DOHH2 (cell line): ENCODE results near the gene LMO7.

Source experiments
- H3F3A ChIP-seq: fragments of 200-600 bp; sonication (generic), shearing (Covaris generic); 2 replicates; pipeline ENCODE4 v1.6.0; 2016; ENCODE audit warnings: antibody characterized with exemption, mild to moderate bottlenecking; ENCODE audit not compliant: control insufficient read depth, insufficient read depth
- H3K27ac ChIP-seq: fragments of 200-600 bp; sonication (generic); 2 replicates; pipeline ENCODE4 v1.5.1; 2014; ENCODE audit warnings: low read depth, mild to moderate bottlenecking, low read length, moderate library complexity
- H3K27me3 ChIP-seq: fragments of 200-600 bp; sonication (generic); 2 replicates; pipeline ENCODE4 v1.6.1; 2014; ENCODE audit warnings: mild to moderate bottlenecking, low read length, mixed read lengths; ENCODE audit not compliant: control insufficient read depth
- H3K36me3 ChIP-seq: fragments of 200-600 bp; sonication (generic); 2 replicates; pipeline ENCODE4 v1.6.1; 2014; ENCODE audit warnings: mild to moderate bottlenecking, low read length, moderate library complexity, mixed read lengths; ENCODE audit not compliant: control insufficient read depth
- H3K4me1 ChIP-seq: fragments of 200-600 bp; sonication (generic); 2 replicates; pipeline ENCODE4 v1.6.1; 2014; ENCODE audit warnings: mild to moderate bottlenecking, low read length, mixed read lengths; ENCODE audit not compliant: control insufficient read depth
- H3K4me2 ChIP-seq: fragments of 200-600 bp; sonication (generic); 2 replicates; pipeline ENCODE4 v1.6.0; 2014; ENCODE audit warnings: mild to moderate bottlenecking, low read length, moderate library complexity
- H3K4me3 ChIP-seq: fragments of 200-600 bp; sonication (generic); 2 replicates; pipeline ENCODE4 v1.5.1; 2014; ENCODE audit warnings: mild to moderate bottlenecking, low read length, mixed read lengths
- H3K79me2 ChIP-seq: fragments of 200-600 bp; sonication (generic); 2 replicates; pipeline ENCODE4 v1.6.1; 2014; ENCODE audit warnings: mild to moderate bottlenecking, low read length, mixed read lengths; ENCODE audit not compliant: control insufficient read depth
- H3K9me2 ChIP-seq: fragments of 200-600 bp; sonication (generic); replicated peaks from 2 replicates; pipeline ENCODE4 v1.6.1; 2014; ENCODE audit warnings: mild to moderate bottlenecking, low read length, mixed read lengths; ENCODE audit not compliant: control insufficient read depth
- H3K9me3 ChIP-seq: fragments of 200-600 bp; sonication (generic); 2 replicates; pipeline ENCODE4 v1.6.1; 2014; ENCODE audit warnings: antibody characterized with exemption, low read length, mixed read lengths; ENCODE audit not compliant: control insufficient read depth, insufficient read depth
- H4K20me1 ChIP-seq: fragments of 200-600 bp; sonication (generic); 2 replicates; pipeline ENCODE4 v1.6.0; 2014; ENCODE audit warnings: low read depth, mild to moderate bottlenecking, antibody characterized with exemption, low read length, moderate library complexity; ENCODE audit not compliant: control insufficient read depth, insufficient read depth
- EZH2phosphoT487 ChIP-seq: fragments of 200-600 bp; sonication (generic); IDR thresholded peaks from 2 replicates; pipeline ENCODE4 v1.6.1; 2017; ENCODE audit warnings: borderline replicate concordance, mild to moderate bottlenecking, antibody characterized with exemption, low read length, moderate library complexity, mixed read lengths
- TF ChIP-seq, protein P1 (sequence below): fragments of 200-600 bp; sonication (generic); IDR thresholded peaks from one replicate; pipeline ENCODE4 v1.5.1; 2014; ENCODE audit warnings: antibody characterized with exemption, mild to moderate bottlenecking, low read depth, low read length; ENCODE audit not compliant: poor library complexity, severe bottlenecking

The LMO7 gene

DNA sequence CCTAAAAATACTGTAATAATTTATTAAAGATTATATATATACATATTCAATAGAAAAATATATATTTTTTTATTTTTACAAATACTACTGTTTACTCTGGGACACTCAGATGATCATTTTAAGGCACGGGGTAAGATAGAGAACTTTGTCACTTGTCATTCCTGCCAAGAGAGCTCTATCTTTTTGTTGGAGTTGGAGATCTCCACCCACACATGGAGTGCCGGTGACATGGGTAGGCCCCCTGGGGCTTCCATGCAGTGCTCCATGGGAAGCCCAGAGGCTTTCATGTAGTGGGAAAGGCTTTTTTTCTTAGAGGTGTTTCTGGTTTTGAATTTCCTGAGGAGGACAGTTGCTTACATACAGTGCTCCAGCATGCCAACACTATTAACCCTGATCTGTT is 81.4 kb downstream of the LMO7 start:
- Histone ChIP-seq H3K27ac (no peak overlapping the region), H3K27me3 (no peaks in the 10 kb centered on the region), H3K9me3 (no peaks in the 10 kb centered on the region), H3K36me3 (no peaks in the 10 kb centered on the region), H3K4me1 (no peaks in the 10 kb centered on the region), H3K4me3 (no peak overlapping the region), H3K79me2 (no peaks in the 10 kb centered on the region), H3F3A (no peaks in the 10 kb centered on the region), H3K9me2 (no peaks in the 10 kb centered on the region), H3K4me2 (no peak overlapping the region), H4K20me1 (no peaks in the 10 kb centered on the region)
- TF ChIP-seq, protein P1, sequence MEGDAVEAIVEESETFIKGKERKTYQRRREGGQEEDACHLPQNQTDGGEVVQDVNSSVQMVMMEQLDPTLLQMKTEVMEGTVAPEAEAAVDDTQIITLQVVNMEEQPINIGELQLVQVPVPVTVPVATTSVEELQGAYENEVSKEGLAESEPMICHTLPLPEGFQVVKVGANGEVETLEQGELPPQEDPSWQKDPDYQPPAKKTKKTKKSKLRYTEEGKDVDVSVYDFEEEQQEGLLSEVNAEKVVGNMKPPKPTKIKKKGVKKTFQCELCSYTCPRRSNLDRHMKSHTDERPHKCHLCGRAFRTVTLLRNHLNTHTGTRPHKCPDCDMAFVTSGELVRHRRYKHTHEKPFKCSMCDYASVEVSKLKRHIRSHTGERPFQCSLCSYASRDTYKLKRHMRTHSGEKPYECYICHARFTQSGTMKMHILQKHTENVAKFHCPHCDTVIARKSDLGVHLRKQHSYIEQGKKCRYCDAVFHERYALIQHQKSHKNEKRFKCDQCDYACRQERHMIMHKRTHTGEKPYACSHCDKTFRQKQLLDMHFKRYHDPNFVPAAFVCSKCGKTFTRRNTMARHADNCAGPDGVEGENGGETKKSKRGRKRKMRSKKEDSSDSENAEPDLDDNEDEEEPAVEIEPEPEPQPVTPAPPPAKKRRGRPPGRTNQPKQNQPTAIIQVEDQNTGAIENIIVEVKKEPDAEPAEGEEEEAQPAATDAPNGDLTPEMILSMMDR = no peak
- no peak for TF ChIP-seq EZH2phosphoT487

DNA sequence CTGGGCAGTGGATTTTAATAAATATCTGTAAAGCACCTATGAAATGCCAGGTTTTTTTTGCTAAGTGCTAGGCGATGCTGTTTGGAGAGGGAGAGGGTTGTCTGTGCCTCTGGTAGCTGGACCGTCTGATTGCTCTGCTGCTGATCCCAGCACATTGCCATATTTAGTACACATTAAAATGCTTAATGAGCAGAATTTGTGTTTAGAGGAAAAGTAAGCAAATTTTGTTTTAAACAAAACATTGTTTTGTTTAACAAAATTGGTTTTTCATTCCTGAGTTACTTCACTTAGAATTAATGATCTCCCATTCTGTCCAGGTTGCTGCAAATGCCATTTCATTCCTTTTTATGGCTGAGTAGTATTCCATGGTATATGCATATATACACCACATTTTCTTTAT is 85.2 kb downstream of the LMO7 start:
- no peaks in the 10 kb centered on the region for H3K27me3 ChIP-seq
- H3K9me2 ChIP-seq = no peaks in the 10 kb centered on the region
- H3K4me2 ChIP-seq = no peak overlapping the region
- no peaks in the 10 kb centered on the region for H3F3A ChIP-seq
- TF ChIP-seq EZH2phosphoT487 = no peak
- TF ChIP-seq, protein P1 = no peak
- H3K79me2 ChIP-seq = no peaks in the 10 kb centered on the region
- no peaks in the 10 kb centered on the region for H3K9me3 ChIP-seq
- H3K36me3 ChIP-seq = no peaks in the 10 kb centered on the region
- no peaks in the 10 kb centered on the region for H4K20me1 ChIP-seq
- H3K4me3 ChIP-seq = no peak overlapping the region
- no peaks in the 10 kb centered on the region for H3K4me1 ChIP-seq
- H3K27ac ChIP-seq = no peak overlapping the region

DNA sequence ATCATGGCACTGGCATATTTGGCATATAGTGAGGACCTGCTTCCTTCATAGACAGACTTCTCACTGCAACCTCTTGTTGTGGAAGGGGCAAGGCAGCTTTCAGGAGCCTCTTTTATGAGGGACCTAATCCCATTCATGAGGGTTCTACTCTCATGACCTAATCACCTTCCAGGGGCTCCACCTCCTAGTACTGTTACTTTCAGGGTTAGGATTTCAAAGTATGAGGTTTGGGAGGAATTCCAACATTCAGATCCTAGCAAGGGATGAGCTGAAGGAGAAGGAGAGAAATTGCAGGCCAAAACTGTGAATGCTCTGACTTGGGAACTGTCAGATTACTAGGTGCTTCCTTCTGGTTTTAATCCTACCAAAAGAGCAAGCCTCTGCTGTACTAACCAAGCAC is 87.8 kb downstream of the LMO7 start:
- Histone ChIP-seq H3K9me2 (no peaks in the 10 kb centered on the region), H4K20me1 (no peaks in the 10 kb centered on the region), H3K79me2 (no peaks in the 10 kb centered on the region), H3K27ac (no peak overlapping the region), H3K4me1 (no peaks in the 10 kb centered on the region), H3K27me3 (no peaks in the 10 kb centered on the region), H3K4me3 (no peak overlapping the region), H3K9me3 (no peaks in the 10 kb centered on the region), H3K4me2 (no peak overlapping the region), H3K36me3 (no peaks in the 10 kb centered on the region), H3F3A (no peaks in the 10 kb centered on the region)
- no peak for TF ChIP-seq EZH2phosphoT487
- TF ChIP-seq, protein P1 = no peak
